ENCODE measurements around the gene TEX54.
"Not testable (repeated sequence)": the region's sequence is repeated elsewhere in the genome, so short reads cannot be mapped to it uniquely, and the experiment has no call there.

The TEX54 gene

GRCh38 chr11:62832336-62833234 is at the start of gene TEX54:
TSS of gene TEX54 (minus strand) at chr11:62832841.
- DNase-seq = no peak

DNA sequence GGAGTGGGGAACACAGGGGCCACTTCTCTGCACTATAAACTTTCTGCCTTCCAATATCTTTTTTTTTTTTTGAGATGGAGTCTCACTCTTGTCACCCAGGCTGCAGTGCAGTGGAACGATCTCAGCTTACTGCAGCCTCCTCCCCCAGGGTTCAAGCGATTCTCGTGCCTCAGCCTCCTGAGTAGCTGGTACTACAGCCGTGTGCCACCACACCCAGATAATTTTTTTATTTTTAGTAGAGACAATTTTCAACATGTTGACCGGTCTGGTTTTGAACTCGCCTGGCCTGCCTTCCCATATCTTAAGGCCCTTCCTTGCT is 49.7 kb upstream of the TEX54 start:
- DNase-seq = no peak

- peak; percentile 79 to 82 for DNase-seq
Measured at GRCh38 chr11:62881579-62882430, 49.2 kb upstream of the TEX54 start.

- DNase-seq = peak; percentile 78 to 82
Measured at GRCh38 chr11:62880803-62881578, 48.4 kb upstream of the TEX54 start, which contains the start of gene SLC3A2. TSS of gene SLC3A2 (plus strand) at chr11:62880896. CDS start at chr11:62881024, 128 bp downstream.

DNA sequence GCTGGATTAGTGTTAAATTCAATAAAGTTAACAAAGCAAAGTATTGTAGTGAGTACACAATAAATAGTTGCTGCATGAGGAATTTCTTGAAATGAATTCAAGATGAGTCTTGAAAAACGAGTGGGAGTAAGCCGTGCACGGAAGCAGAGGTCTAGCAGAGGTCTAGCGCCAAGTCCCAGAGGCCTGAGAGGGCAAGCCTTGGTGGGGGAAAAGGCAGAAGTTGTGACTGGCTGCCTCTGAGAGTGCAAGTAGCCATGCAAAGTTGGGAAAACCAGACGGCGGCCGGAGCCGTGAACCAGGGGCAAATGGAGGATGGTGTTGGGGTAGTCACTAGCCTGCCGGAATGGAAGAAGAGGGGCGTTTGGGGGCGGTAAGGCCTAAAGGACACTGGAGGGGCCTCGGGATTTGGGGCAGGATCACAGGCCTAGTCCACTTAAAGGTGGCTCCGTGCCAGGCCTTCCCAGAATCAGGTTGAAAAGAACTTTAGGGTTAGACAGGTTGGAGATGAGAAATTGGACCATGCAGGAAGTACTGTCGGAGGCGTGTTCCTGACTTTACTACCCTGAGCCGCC is 47.7 kb upstream of the TEX54 start:
- DNase-seq = no peak

DNA sequence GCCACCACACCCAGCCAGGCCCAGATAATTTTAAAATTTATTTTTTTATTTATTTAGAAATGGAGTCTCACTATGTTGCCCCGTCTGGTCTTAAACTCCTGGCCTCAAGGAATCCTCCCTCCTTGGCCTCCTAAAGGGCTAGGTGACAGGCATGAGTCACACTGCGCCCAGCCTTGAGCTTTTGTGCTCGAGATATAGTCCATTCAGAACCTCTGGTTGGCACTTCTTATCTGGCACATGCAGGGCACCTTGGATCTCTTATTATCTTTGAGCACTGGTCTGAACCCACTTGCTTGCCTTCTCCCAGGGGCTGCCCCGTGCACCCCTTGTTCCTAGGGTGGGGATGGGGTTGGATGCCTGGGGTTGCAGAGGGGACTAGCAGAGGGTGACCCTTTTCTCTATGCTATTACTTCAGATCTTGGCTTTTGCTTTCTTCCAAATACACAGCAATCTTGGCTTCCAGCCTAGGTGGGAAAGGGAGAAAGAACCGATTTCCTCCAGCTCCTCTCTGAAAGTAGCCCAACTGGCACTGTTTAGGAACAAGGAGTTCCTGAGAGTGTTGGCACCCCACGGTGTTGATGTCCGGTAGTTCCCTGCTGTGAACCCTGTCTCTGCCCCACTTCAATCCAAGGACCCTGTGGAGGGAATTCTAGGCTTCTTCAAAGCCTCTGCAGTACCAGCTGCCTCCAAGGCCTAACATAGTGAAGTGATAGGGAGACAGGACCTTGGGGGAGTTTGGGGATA is 46.8 kb upstream of the TEX54 start:
- DNase-seq = no peak

DNA sequence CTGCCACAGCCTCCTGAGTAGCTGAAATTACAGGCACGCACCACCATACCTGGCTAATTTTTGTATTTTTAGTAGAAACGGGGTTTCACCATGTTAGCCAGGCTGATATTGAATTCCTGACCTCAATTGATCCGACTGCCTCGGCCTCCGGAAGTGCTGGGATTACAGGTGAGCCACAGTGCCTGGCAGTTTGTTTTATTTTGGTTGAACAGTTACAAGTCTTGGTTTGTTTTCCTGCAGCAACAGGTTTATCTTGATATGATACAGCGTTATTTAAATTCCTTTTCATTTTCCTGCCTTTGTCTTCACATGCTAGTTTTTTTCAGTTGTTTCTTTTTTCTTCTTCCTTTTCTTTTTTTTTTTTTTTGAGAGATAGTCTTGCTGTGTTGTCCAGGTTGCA is 44.1 kb upstream of the TEX54 start:
- no peak for DNase-seq

DNA sequence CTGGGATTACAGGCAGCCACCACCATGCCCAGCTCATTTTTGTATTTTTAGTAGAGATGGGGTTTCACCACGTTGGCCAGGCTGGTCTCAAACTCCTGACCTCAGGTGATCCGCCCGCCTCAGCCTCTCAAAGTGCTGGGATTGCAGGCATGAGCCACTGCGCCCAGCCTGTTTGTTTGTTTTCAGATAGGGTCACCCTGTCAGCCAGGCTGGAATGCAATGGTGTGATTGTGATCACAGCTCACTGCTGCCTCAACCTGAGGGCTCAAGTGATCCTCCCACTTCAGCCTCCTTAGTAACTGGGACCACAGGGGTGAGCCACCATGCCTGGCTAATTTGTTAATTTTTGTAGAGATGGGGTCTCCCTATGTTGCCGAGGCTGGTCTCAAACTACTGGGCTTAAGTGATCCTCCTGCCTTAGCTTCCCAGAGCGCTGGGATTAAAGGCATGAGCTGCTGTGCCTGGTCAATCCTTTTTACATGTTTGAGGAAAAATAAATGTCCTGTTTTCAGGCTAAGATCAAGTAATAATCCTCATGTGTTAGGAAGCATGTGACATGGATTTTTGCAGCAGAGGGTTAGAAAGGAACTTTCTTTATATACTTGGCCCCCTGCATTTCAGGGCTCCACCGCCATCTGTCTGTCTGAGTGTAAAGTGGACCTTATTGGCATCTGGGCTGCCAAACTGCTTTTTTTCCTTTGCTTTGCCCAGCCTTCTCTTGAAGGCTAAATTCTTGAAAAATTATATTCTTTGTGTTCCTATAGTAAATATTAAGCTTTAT is 43.2 kb upstream of the TEX54 start:
- DNase-seq = no peak

GRCh38 chr11:62874851-62875250 is 42.2 kb upstream of the TEX54 start:
- no peak for DNase-seq

DNA sequence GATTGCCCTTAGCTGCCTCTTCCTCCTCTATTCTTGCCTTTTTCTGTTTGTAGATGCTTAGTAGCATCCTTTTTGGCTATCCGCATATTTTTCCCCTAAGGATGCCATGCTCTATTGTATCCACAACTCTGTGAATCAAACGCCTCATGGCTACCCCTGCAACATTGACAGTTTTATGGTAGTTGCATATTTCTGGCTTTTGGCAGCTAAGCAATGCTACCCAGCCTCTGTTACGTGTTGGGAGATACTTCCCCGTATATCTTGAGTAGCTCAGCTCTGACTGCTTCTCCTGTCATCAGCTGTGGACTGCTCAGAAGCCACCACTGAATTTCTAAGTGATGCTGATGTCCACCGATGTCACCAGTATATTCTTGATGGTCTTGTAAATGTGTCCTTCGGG is 33.0 kb upstream of the TEX54 start:
- no peak for DNase-seq

DNA sequence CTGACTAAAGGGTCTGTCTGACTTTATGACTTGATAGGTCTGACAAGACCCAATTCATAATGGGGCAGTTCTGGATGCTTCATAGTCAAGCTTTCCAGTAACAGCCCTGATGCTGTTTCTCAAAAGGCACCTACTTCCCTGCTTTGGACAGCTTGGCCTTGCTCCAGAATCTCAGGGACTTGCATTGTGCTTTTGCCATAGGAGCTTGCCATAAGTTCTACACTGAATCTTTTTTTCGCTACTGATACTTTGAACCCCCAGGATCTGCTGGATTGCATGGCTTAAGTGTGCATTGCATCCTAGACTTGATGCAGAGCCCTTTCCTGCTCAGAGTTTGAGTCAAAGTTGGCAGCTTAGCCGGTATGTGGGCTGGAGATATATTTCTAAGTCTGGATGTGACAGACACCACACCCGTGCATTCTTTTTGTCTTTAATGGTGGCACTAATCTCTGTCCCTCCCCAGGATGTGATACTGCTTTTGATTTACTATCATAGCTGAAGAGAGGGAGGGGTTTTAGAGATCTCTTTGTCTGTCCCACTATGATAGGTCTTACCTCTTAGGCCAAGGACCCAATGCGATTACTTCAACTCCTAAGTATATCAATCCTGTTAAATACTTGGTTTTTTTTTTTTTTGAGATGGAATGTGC is 31.2 kb upstream of the TEX54 start:
- no peak for DNase-seq

DNA sequence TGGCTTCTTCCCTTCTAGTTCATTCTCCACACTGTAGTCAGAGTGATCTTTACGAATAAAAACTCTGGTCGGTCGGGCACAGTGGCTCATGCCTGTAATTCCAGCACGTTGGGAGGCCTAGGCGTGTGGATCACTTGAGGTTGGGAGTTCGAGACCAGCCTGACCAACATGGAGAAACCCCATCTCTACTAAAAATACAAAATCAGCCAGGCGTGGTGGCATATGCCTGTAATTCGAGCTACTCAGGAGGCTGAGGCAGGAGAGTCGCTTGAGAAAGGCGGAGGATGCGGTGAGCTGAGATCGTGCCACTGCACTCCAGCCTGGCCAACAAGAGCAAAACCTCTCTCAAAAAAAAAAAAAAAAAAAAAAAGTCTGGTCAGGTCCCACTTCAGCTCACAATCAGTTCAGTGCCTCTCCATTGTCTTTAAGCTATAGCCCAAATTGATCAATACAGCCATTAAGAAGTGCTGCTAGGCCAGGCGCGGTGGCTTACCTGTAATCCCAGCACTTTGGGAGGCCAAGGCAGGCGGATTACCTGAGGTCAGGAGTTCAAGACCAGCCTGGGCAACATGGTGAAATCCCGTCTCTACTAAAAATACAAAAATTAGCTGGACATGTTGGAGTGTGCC is 29.0 kb upstream of the TEX54 start:
- DNase-seq = not testable (repeated sequence)

DNA sequence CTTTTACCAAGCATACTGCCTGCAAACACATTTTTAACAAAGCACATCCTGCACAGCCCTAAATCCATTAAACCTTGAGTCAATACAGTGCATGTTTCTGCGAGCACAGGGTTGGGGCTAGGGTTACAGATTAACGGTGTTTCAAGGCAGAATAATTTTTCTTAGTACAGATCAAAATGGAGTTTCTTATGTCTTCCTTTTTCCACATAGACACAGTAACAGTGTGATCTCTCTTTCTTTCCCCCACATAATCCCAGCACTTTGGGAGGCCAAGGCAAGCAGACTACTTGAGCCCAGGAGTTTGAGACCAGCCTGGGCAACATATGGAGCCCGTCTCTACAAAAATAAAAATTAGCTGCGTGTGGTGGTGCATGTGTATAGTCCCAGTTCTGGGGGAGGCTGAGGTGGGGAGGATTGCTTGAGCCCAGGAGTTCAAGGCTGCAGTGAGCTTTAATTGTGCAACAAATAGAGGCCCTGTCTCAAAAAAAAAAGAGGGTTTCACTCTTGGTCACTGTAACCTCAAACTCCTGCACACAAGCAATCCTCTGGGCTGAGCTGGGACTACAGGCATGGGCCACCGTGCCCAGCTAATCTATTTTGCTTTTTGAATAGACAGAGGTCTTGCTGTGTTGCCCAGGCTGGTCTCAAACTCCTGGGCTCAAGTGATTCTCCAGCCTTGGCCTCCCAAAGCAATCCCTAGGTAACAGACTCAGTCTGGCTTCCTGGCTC is 28.4 kb upstream of the TEX54 start:
- DNase-seq = no peak

DNA sequence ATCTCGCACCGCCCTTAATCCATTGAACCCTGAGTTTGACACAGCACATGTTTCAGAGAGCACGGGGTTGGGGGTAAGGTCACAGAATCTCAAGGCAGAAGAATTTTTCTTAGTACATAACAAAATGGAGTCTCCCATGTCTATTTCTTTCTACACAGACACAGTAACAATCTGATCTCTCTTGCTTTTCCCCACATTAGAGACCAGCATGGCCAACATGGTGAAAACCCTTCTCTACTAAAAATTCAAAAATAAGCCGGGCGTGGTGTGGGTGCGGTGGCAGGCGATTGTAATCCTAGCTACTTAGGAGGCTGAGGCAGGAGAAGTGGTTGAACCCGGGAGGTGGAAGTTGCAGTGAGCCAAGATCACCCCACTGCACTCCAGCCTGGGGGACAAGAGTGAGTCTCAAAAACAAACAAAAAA is 26.7 kb upstream of the TEX54 start:
- not testable (repeated sequence) for DNase-seq

DNA sequence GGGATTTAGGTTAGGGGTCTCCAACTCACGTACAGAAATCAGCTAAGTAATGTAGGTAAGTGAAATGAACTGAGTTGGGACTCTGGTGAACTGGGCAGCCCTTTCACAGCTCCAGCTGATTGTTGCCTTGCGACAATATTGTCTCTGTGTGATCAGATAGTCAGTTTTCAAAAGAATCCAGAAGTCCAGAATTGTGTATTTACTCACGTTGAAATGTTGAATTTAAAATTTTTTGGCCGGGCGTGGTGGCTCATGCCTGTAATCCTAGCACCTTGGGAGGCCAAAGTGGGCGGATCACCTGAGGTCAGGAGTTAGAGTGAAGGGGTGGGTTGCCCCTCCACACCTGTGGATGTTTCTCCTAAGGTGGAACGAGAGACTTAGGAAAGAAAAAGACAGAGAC is 25.6 kb upstream of the TEX54 start:
- DNase-seq = no peak

DNA sequence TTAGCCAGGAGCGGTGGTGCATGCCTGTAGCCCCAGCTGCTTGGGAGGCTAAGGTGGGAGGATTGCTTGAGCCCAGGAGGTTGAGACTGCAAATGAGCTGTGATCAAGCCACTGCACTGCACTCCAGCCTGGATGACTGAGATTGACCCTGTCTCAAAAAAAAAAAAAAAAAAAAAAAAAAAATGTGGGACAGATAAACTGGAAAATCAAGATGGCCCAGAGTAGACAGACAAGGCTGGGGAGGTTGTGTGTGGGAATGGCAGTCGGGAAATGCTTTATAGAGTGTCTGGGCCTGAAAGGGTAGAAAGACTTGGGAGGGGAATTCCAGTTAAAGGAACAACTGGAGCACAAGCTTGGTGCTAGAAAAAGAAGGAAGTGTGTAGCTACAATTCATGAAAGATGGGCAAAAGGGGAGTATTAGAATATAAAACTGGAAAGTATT is 24.9 kb upstream of the TEX54 start:
- DNase-seq = no peak

- DNase-seq = no peak
Measured at GRCh38 chr11:62856333-62856895, 23.8 kb upstream of the TEX54 start.

GRCh38 chr11:62855571-62856332 is 23.1 kb upstream of the TEX54 start:
- peak; percentile 93 to 95 for DNase-seq
